ENCODE data around the gene PSMG4. TPM values are rescaled to one million over a fixed set of nuclear protein-coding genes. Genes with fewer than 3 reads are reported as not detected.

The PSMG4 gene
- total and polyA plus RNA-seq, 10 of the 15 experiments (the other 5 are each of a cell fraction or from before 2014, with no cell fraction given): 7.1 to 62.6 (median 29.8) TPM

GRCh38 chr6:3222506-3223038 is 36.2 kb upstream of the PSMG4 start:
- no peaks in the 10 kb centered on the region; the same call in 2 of the 3 replicates for H3K9me3 ChIP-seq (replicated peaks; ENCODE audit: control insufficient read depth, insufficient read depth, low read length)

GRCh38 chr6:3226042-3226441 is 32.7 kb upstream of the PSMG4 start:
- DNase-seq (ENCODE audit: low read depth, low spot score) (no peak), ATAC-seq (no peak), FAIRE-seq (no peak)
- Histone ChIP-seq H3K79me2 (ENCODE audit: control insufficient read depth, insufficient read depth, low read length) (no peaks in the 10 kb centered on the region), H3K4me3 (no peak overlapping the region), H4K20me1 (ENCODE audit: control insufficient read depth, insufficient read depth) (no peaks in the 10 kb centered on the region), H3K9me3 (replicated peaks; ENCODE audit: control insufficient read depth, insufficient read depth, low read length) (no peaks in the 10 kb centered on the region; the same call in 2 of the 3 replicates), H3K27ac (ENCODE audit: control insufficient read depth, insufficient read depth) (no peak overlapping the region), H3K36me3 (ENCODE audit: control insufficient read depth in 2 of 2, insufficient read depth in 2 of 2, low read length in 1 of 2) (no peaks in the 10 kb centered on the region), H3K4me1 (ENCODE audit: control insufficient read depth, insufficient read depth, low read length) (peaks cover 31% of the 10 kb centered on the region), H3K9ac (ENCODE audit: control insufficient read depth, insufficient read depth, low read length) (no peak overlapping the region), H2AFZ (ENCODE audit: control insufficient read depth, low read depth, low read length) (no peak overlapping the region), H3K27me3 (replicated peaks in 1 of 2; ENCODE audit: control insufficient read depth in 2 of 2, insufficient read depth in 2 of 2, low read length in 1 of 2) (peaks cover 23 to 26% of the 10 kb centered on the region in 2 experiments), H3K4me2 (ENCODE audit: control insufficient read depth, insufficient read depth) (no peak overlapping the region)
- WGBS (ENCODE audit: insufficient coverage, insufficient replicate concordance, low lambda C conversion rate, missing lambda C conversion rate): 80% methylated on average over 10 of the region's 10 CpGs
- CTCF ChIA-PET: no interaction called here
- intact Hi-C loops (cut with micrococcal nuclease; ENCODE audit: unreplicated experiment): no loop called here
- POLR2A ChIA-PET: no interaction called here
- RAD21 ChIA-PET (ENCODE audit: unreplicated experiment): no interaction called here
- SMC1A ChIA-PET (ENCODE audit: uncharacterized antibody, unreplicated experiment): interaction anchor here (0.5 to 1.2 kb wide), 3 partner anchors 16 to 60 kb away, joined by 3 to 4 read pairs (median 3); no protein-coding TSS in a partner anchor
- in situ Hi-C loops (cut with MboI): no loop called here
- BruUV-seq (replicated peaks): no TSS peak
- TF ChIP-seq RCOR1 (conservative IDR thresholded peaks at IDR 0.05; ENCODE audit: low read depth, low read length) (no peak), IRF4 (IDR thresholded peaks at IDR 0.05; ENCODE audit: low read depth, low read length) (no peak), SKIL (IDR thresholded peaks at IDR 0.05; ENCODE audit: low read depth, poor library complexity, severe bottlenecking) (no peak), ZNF687 (IDR thresholded peaks at IDR 0.05) (no peak), POLR2A (IDR thresholded peaks at IDR 0.05; ENCODE audit: low read depth, low read length) (no peak), RELB (IDR thresholded peaks at IDR 0.05; ENCODE audit: low read depth) (no peak), ZBED1 (IDR thresholded peaks at IDR 0.05; ENCODE audit: borderline replicate concordance) (no peak)

More at GRCh38 chr6:3222506-3223038, 36.2 kb upstream of the PSMG4 start:
- BruUV-seq (replicated peaks): no TSS peak
- H3K4me3 ChIP-seq: no peak overlapping the region
- SMC1A ChIA-PET (ENCODE audit: uncharacterized antibody, unreplicated experiment): no interaction called here
- DNase-seq (ENCODE audit: low read depth, low spot score) (no peak), FAIRE-seq (no peak), ATAC-seq (no peak)
- H4K20me1 ChIP-seq (ENCODE audit: control insufficient read depth, insufficient read depth): no peaks in the 10 kb centered on the region
- no peaks in the 10 kb centered on the region for H3K79me2 ChIP-seq (ENCODE audit: control insufficient read depth, insufficient read depth, low read length)
- no peak overlapping the region for H3K4me2 ChIP-seq (ENCODE audit: control insufficient read depth, insufficient read depth)
- H3K4me1 ChIP-seq (ENCODE audit: control insufficient read depth, insufficient read depth, low read length): peaks cover 11% of the 10 kb centered on the region
- POLR2A ChIA-PET: no interaction called here
- H3K27ac ChIP-seq (ENCODE audit: control insufficient read depth, insufficient read depth): no peak overlapping the region
- no peak overlapping the region for H2AFZ ChIP-seq (ENCODE audit: control insufficient read depth, low read depth, low read length)
- H3K9ac ChIP-seq (ENCODE audit: control insufficient read depth, insufficient read depth, low read length): no peak overlapping the region
- no peak for TF ChIP-seq RBBP5 (conservative IDR thresholded peaks at IDR 0.05)
- TF ChIP-seq BACH1 (IDR thresholded peaks at IDR 0.05; ENCODE audit: borderline replicate concordance): no peak
- no peak for TF ChIP-seq RFX5 (IDR thresholded peaks at IDR 0.05; ENCODE audit: low read depth, low read length)
- no peak for TF ChIP-seq STAT3 (IDR thresholded peaks at IDR 0.05; ENCODE audit: low read depth, low read length)
- TF ChIP-seq TCF3 (IDR thresholded peaks at IDR 0.05; ENCODE audit: borderline replicate concordance, insufficient read depth, low read depth, low read length): no peak
- TF ChIP-seq CREM (IDR thresholded peaks at IDR 0.05; ENCODE audit: low read depth): no peak
- peaks cover 10% of the 10 kb centered on the region in 2 experiments for H3K27me3 ChIP-seq (replicated peaks in 1 of 2; ENCODE audit: control insufficient read depth in 2 of 2, insufficient read depth in 2 of 2, low read length in 1 of 2)
- RAD21 ChIA-PET (ENCODE audit: unreplicated experiment): no interaction called here
- intact Hi-C loops (cut with micrococcal nuclease; ENCODE audit: unreplicated experiment): no loop called here
- no peaks in the 10 kb centered on the region for H3K36me3 ChIP-seq (ENCODE audit: control insufficient read depth in 2 of 2, insufficient read depth in 2 of 2, low read length in 1 of 2)
- CTCF ChIA-PET: interaction anchor here (0.6 kb wide), 1 partner anchor 18 kb away, joined by 3 read pairs; no protein-coding TSS in a partner anchor
- 60% methylated on average over 4 of the region's 4 CpGs for WGBS (ENCODE audit: insufficient coverage, insufficient replicate concordance, low lambda C conversion rate, missing lambda C conversion rate)
- in situ Hi-C loops (cut with MboI): no loop called here

Measured in GM12878 (cell line).